K562 (cell line): ENCODE results near the gene LOXL3. TPM values are rescaled to one million over a fixed set of nuclear protein-coding genes. Genes with fewer than 3 reads are reported as not detected.

Source experiments
- CBFA2T3 ChIP-seq: fragments of 450-650 bp; IDR thresholded peaks from 2 replicates; pipeline ENCODE4 v1.6.1; 2017
- ESRRB ChIP-seq: fragments of 250-450 bp; sonication (Bioruptor Pico); IDR thresholded peaks from 2 replicates; pipeline ENCODE4 v1.5.0; 2020; ENCODE audit warnings: mild to moderate bottlenecking, moderate library complexity, borderline replicate concordance
- GABPA ChIP-seq: fragments of 200-800 bp; sonication (Bioruptor generic); conservative IDR thresholded peaks from 2 replicates; pipeline ENCODE4 v1.6.1; 2016; ENCODE audit warnings: low read depth, missing genetic modification characterization, missing compliant biosample characterization
- GTF2A2 ChIP-seq: IDR thresholded peaks from 2 replicates; pipeline ENCODE4 v1.6.1; 2016; ENCODE audit warnings: mild to moderate bottlenecking, missing genetic modification characterization, missing compliant biosample characterization
- HMGN3 ChIP-seq: IDR thresholded peaks from 2 replicates; pipeline ENCODE4 v1.6.1; 2011; ENCODE audit warnings: borderline replicate concordance, low read depth, mild to moderate bottlenecking, mixed read lengths, low read length; ENCODE audit not compliant: insufficient read length; ENCODE audit errors: extremely low read depth
- MBD2 ChIP-seq: sonication (generic); IDR thresholded peaks from 2 replicates; pipeline ENCODE4 v1.6.1; 2016; ENCODE audit warnings: low read depth, borderline replicate concordance
- MNT ChIP-seq, 2 experiments: fragments of 450-650 bp; conservative IDR thresholded peaks; 2 replicates each; pipeline ENCODE4 v1.6.1; 2017; ENCODE audit warnings: mild to moderate bottlenecking in 2 of 2, moderate library complexity in 2 of 2
- RNF219 ChIP-seq: fragments of 250-450 bp; sonication (Bioruptor Pico); IDR thresholded peaks from 2 replicates; pipeline ENCODE4 v1.5.0; 2022; ENCODE audit warnings: mild to moderate bottlenecking
- TBL1XR1 ChIP-seq, 2 experiments: IDR thresholded peaks; 2 replicates each; pipeline ENCODE4 v1.6.1; 2012; ENCODE audit warnings: improper control_type of control experiment in 2 of 2, low read length in 2 of 2, mild to moderate bottlenecking in 1 of 2
- polyA plus RNA-seq, 8 experiments: library from polyadenylated mRNA; depleted of rRNA in 4 of 8; stranded (reverse) in 5 of 8; unstranded in 3 of 8; fragments of >200 nt; fragmentation: Nextera tagmentation in 2 of 8; fragmentation: Illumina TruSeq in 1 of 8; extraction: Ambion mirVana in 2 of 8; extraction: Trizol in 1 of 8; gene quantifications; 2 replicates each; pipeline versions ENCODE4 v1.2.1 to v1.2.3, GENCODE V29; 2011 to 2014; ENCODE audit warnings: inconsistent platforms in 1 of 8, missing spikeins in 1 of 8
- total RNA-seq, 7 experiments: library from RNA; depleted of rRNA in 6 of 7; stranded (reverse); fragments of >200 nt in 6 of 7; fragmentation: Illumina TruSeq in 2 of 7; extraction: Trizol in 2 of 7; gene quantifications; 2 replicates each; pipeline versions ENCODE4 v1.2.1 to v1.2.3, GENCODE V29; 2011 to 2021; ENCODE audit warnings: low replicate concordance in 1 of 7
- TF ChIP-seq, protein P1 (sequence below), 2 experiments: fragments of 450-650 bp; formaldehyde crosslinking in 1 of 2; IDR thresholded peaks; 2 replicates each; pipeline versions ENCODE4 v1.4.0 to v1.6.1; 2014 to 2020; ENCODE audit warnings: mild to moderate bottlenecking in 2 of 2, borderline replicate concordance in 1 of 2, low read depth in 1 of 2
- TF ChIP-seq, protein P2 (sequence below): fragments of 450-650 bp; IDR thresholded peaks from 2 replicates; pipeline ENCODE4 v1.6.1; 2016; ENCODE audit warnings: antibody characterized with exemption

The LOXL3 gene
- total and polyA plus RNA-seq, 9 of the 15 experiments (the other 6 are each of a cell fraction or from before 2014, with no cell fraction given) = 0.22 to 0.99 (median 0.31) TPM

DNA sequence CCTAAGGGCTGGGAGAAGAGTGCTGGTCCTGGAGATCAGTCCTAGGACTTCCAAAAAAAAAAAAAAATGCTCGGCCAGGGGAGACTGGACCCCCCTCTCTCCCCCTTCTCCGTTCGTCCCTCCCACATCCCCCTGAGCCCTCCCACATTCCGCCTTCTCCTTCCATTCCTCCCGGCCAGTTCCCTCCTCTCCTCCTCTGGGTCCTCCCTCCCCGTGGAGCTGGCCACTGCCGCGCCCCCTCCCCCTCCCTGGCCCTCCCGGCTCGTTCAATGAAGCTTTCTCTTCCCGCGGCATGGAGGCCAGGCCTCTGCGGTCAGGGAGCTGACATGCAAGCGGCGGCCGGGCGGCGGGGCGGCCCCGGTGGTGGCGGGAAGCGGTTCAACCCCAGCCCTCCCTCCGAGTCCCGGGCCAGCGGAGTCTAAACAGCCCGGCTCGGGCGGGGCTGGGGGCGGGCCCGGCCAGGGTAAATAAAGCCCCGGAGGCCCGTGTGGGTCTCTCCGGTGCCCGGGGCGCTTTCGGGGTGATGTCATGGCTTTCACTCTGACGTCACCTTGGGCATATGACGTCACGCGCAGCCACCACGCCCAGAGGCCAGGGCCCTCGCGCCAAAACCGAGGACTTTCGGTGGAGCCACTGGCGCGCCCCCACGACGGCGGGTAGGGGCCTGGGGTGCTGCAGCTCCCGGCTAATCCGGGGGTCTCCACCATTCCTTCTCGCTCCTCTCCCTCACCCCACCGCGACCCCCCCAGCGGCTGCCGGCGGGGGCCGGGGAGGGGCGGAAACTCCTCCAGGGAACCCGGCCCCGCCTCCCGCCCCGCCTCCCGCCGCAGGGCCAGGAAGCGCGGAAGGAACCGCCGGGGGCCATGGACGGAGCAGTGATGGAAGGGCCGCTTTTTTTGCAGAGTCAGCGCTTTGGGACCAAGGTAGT, at the start of gene LOXL3, which contains the start of gene DOK1 (continued):
- TF ChIP-seq, protein P1, sequence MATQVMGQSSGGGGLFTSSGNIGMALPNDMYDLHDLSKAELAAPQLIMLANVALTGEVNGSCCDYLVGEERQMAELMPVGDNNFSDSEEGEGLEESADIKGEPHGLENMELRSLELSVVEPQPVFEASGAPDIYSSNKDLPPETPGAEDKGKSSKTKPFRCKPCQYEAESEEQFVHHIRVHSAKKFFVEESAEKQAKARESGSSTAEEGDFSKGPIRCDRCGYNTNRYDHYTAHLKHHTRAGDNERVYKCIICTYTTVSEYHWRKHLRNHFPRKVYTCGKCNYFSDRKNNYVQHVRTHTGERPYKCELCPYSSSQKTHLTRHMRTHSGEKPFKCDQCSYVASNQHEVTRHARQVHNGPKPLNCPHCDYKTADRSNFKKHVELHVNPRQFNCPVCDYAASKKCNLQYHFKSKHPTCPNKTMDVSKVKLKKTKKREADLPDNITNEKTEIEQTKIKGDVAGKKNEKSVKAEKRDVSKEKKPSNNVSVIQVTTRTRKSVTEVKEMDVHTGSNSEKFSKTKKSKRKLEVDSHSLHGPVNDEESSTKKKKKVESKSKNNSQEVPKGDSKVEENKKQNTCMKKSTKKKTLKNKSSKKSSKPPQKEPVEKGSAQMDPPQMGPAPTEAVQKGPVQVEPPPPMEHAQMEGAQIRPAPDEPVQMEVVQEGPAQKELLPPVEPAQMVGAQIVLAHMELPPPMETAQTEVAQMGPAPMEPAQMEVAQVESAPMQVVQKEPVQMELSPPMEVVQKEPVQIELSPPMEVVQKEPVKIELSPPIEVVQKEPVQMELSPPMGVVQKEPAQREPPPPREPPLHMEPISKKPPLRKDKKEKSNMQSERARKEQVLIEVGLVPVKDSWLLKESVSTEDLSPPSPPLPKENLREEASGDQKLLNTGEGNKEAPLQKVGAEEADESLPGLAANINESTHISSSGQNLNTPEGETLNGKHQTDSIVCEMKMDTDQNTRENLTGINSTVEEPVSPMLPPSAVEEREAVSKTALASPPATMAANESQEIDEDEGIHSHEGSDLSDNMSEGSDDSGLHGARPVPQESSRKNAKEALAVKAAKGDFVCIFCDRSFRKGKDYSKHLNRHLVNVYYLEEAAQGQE (IDR thresholded peaks at IDR 0.05; ENCODE audit: borderline replicate concordance) = no peak
- TF ChIP-seq, protein P1 (CRISPR knock-in tag; IDR thresholded peaks at IDR 0.05; ENCODE audit: low read depth) = 0 out of 2 replicates have a peak, but pooled peaks have one; percentile 27
- TF ChIP-seq CBFA2T3 = no peak
- TF ChIP-seq, protein P2, sequence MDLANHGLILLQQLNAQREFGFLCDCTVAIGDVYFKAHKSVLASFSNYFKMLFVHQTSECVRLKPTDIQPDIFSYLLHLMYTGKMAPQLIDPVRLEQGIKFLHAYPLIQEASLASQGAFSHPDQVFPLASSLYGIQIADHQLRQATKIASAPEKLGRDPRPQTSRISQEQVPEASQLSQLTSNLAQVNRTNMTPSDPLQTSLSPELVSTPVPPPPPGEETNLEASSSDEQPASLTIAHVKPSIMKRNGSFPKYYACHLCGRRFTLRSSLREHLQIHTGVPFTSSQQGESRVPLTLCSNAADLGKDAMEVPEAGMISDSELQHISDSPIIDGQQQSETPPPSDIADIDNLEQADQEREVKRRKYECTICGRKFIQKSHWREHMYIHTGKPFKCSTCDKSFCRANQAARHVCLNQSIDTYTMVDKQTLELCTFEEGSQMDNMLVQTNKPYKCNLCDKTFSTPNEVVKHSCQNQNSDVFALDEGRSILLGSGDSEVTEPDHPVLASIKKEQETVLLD = no peak
- no peak for TF ChIP-seq ESRRB (CRISPR knock-in tag)
- TF ChIP-seq HMGN3 = peak; percentile 83
- peak; percentile 76 for TF ChIP-seq GABPA (tag)
- peak in 1 of 2 experiments; percentile 92; a peak in 2 of 4 replicates for TF ChIP-seq TBL1XR1 (IDR thresholded peaks at IDR 0.05; ENCODE audit: low read length in 2 of 2)
- no peak for TF ChIP-seq RNF219 (CRISPR knock-in tag)
- peak; percentile 30 to 74; a peak in 3 of 4 replicates for TF ChIP-seq MNT (conservative IDR thresholded peaks at IDR 0.05)
- TF ChIP-seq MBD2 = no peak; the same call in 1 of the 2 replicates
- TF ChIP-seq GTF2A2 (tag) = no peak
